ENCODE data around the gene FAM20C.

GRCh38 chr7:211715-212058 lies 19.3 kb downstream of the FAM20C start:
- TF ChIP-seq CTCF (conservative IDR thresholded peaks at IDR 0.05; ENCODE audit: low read length) (no peak), EZH2phosphoT487 (IDR thresholded peaks at IDR 0.05; ENCODE audit: borderline replicate concordance, low read depth, low read length) (no peak)
